Measurements from ENCODE around the gene FOXC1.

GRCh38 chr6:1574083-1574761 lies 35.5 kb upstream of the FOXC1 start:
- no peak for TF ChIP-seq EZH2 (IDR thresholded peaks at IDR 0.05; ENCODE audit: borderline replicate concordance, low read depth, low read length, severe bottlenecking)
- TF ChIP-seq CTCF (IDR thresholded peaks at IDR 0.05; ENCODE audit: borderline replicate concordance, extremely low read depth, low read length, poor library complexity, severe bottlenecking) = no peak
